Vagina (tissue), 2 donors: ENCODE data around the gene EPN1.

Source experiments
- CTCF ChIP-seq, 3 experiments: fragments of 450-650 bp in 2 of 3; fragments of 200-600 bp in 1 of 3; sonication (generic) in 1 of 3; IDR thresholded peaks; one replicate each; pipeline ENCODE4 v1.5.1; 2017 to 2019; ENCODE audit warnings: antibody characterized with exemption in 3 of 3, mild to moderate bottlenecking in 2 of 3, moderate library complexity in 2 of 3
- POLR2A ChIP-seq, 2 donors: fragments of 450-650 bp; IDR thresholded peaks; one replicate each; pipeline ENCODE4 v1.6.1; 2017; ENCODE audit warnings: antibody characterized with exemption in 2 of 2, mild to moderate bottlenecking in 2 of 2, moderate library complexity in 2 of 2

DNA sequence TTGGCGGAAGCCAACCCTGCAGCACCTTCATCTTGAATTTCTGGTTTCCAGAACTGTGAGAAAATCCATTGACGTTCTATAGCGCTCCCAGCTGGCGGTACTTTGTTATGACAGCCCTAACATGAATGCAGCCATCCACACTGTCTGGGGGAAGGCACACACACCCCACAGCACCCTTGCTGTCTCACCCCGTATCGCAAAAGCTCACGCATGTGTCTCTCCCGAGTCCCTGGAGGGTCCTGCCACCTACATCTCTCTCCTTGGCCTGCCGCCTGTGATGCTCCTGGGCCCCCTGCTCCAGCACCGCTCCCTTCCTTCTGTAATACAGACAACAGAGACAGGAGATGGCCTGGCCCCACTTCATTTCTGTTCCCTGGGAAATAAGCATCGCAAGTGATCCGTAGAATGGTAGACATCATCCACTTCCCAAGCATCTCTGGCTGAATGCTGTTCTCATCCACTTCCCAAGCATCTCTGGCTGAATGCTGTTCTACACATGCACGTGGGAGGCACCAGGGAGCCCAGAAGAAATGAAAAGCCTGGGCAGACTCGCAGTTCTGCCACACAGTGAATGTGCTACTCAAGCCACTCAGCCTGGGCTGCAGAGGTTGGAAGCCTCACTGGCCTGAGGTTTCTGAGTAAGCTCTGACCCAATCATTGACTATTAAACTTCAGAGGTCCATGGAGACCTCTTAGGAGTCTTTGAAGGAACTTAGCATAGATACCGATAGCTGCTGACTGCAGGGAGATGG, 29.6 kb downstream of the EPN1 start:
- TF ChIP-seq POLR2A (IDR thresholded peaks at IDR 0.05): no peak
- no peak for TF ChIP-seq CTCF (IDR thresholded peaks at IDR 0.05)
